ENCODE data around the gene COLGALT1. TPM values are rescaled to one million over a fixed set of nuclear protein-coding genes. Genes with fewer than 3 reads are reported as not detected.

Gene COLGALT1
- total and polyA plus RNA-seq, 9 of the 15 experiments (the other 6 are each of a cell fraction or from before 2014, with no cell fraction given) = 4.9 to 119 (median 82.6) TPM

DNA sequence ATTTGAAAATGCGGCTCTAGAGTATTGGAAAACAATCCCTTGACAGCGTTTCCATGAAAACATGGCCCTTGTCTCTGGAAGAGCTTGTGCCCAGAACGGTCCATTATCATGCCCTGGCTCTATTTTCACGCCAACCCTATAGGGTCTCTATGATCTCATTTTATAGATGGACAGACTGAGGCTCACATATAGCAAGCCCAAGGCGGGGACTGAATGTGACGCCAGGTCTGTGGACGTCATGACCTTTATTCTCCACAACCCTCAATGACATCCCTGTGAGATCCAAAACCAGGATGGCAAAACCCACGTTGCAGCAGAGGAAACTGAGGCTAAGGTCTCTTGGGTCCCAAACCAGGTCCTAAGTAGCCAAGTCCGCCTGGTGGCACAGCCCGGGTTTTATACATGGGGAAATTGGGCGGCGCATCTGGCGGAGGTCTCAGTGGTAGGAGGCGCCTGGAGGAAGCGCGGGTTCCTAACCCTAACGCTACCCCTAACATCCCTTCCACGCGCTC lies 425 bp upstream of the COLGALT1 start:
- no peaks in the 10 kb centered on the region for H4K20me1 ChIP-seq (replicated peaks; ENCODE audit: control insufficient read depth, insufficient read depth, low read length)
- peak overlapping the region; percentile 74 for H3K4me3 ChIP-seq
- CTCF ChIA-PET (ENCODE audit: low intra/inter-chr PET ratio) = interaction anchor here (0.7 kb wide), 1 partner anchor 15 kb away, joined by 3 read pairs; no protein-coding TSS in a partner anchor
- no TSS peak for BruUV-seq (replicated peaks)
- H3K9me1 ChIP-seq (ENCODE audit: control insufficient read depth, insufficient read depth, low read length) = no peaks in the 10 kb centered on the region
- in situ Hi-C loops (cut with MboI) = no loop called here
- peaks cover 26% of the 10 kb centered on the region for H3K36me3 ChIP-seq (ENCODE audit: control insufficient read depth, insufficient read depth, low read length)
- H2AFZ ChIP-seq (ENCODE audit: low read depth, low read length) = peak overlapping the region; percentile 94
- peaks cover 10 to 38% of the 10 kb centered on the region in 2 experiments; a peak in 4 of 5 replicates for H3K4me1 ChIP-seq (replicated peaks in 1 of 2; ENCODE audit: control insufficient read depth in 2 of 2, insufficient read depth in 2 of 2, low read length in 2 of 2)
- peak overlapping the region; percentile 85 to 86 for H3K9ac ChIP-seq (ENCODE audit: insufficient read depth in 1 of 2, low read depth in 2 of 2, low read length in 2 of 2)
- intact Hi-C loops (cut with micrococcal nuclease) = no loop called here
- H3K27ac ChIP-seq (ENCODE audit: extremely low read depth, low read depth, low read length) = peak overlapping the region; percentile 92
- peaks cover 33% of the 10 kb centered on the region for H3K79me2 ChIP-seq (ENCODE audit: control insufficient read depth, insufficient read depth, low read length)
- FAIRE-seq = no peak
- ATAC-seq = peak; percentile 20; the same call in 2 of the 3 replicates
- H3K27me3 ChIP-seq (ENCODE audit: control insufficient read depth in 2 of 2, insufficient read depth in 2 of 2, low read length in 2 of 2) = no peaks in the 10 kb centered on the region
- POLR2A ChIA-PET = interaction anchor here (0.6 kb wide), 1 partner anchor 736 kb away, joined by 3 read pairs; no protein-coding TSS in a partner anchor
- 9% methylated on average over 19 of the region's 19 CpGs for WGBS (ENCODE audit: insufficient coverage, low coverage, missing lambda C conversion rate)
- peak overlapping the region; percentile 88 for H3K4me2 ChIP-seq (ENCODE audit: insufficient read depth, low read length)
- DNase-seq (ENCODE audit: extremely low read depth in 1 of 4, low spot score in 3 of 4) = no peak
- no peaks in the 10 kb centered on the region for H3K9me3 ChIP-seq (replicated peaks; ENCODE audit: control insufficient read depth, insufficient read depth, low read depth, low read length)
- TF ChIP-seq, protein P1, sequence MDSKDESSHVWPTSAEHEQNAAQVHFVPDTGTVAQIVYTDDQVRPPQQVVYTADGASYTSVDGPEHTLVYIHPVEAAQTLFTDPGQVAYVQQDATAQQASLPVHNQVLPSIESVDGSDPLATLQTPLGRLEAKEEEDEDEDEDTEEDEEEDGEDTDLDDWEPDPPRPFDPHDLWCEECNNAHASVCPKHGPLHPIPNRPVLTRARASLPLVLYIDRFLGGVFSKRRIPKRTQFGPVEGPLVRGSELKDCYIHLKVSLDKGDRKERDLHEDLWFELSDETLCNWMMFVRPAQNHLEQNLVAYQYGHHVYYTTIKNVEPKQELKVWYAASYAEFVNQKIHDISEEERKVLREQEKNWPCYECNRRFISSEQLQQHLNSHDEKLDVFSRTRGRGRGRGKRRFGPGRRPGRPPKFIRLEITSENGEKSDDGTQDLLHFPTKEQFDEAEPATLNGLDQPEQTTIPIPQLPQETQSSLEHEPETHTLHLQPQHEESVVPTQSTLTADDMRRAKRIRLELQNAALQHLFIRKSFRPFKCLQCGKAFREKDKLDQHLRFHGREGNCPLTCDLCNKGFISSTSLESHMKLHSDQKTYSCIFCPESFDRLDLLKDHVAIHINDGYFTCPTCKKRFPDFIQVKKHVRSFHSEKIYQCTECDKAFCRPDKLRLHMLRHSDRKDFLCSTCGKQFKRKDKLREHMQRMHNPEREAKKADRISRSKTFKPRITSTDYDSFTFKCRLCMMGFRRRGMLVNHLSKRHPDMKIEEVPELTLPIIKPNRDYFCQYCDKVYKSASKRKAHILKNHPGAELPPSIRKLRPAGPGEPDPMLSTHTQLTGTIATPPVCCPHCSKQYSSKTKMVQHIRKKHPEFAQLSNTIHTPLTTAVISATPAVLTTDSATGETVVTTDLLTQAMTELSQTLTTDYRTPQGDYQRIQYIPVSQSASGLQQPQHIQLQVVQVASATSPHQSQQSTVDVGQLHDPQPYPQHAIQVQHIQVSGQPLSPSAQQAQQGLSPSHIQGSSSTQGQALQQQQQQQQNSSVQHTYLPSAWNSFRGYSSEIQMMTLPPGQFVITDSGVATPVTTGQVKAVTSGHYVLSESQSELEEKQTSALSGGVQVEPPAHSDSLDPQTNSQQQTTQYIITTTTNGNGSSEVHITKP (IDR thresholded peaks at IDR 0.05; ENCODE audit: partially characterized antibody) = peak; percentile 33
- no peak for TF ChIP-seq ATF1 (CRISPR knock-in tag; IDR thresholded peaks at IDR 0.05)
- peak; percentile 96 for TF ChIP-seq ATF1 (tag; IDR thresholded peaks at IDR 0.05)
- TF ChIP-seq ETS2 (tag; IDR thresholded peaks at IDR 0.05; ENCODE audit: borderline replicate concordance, poor library complexity, severe bottlenecking) = no peak
- TF ChIP-seq, protein P2, sequence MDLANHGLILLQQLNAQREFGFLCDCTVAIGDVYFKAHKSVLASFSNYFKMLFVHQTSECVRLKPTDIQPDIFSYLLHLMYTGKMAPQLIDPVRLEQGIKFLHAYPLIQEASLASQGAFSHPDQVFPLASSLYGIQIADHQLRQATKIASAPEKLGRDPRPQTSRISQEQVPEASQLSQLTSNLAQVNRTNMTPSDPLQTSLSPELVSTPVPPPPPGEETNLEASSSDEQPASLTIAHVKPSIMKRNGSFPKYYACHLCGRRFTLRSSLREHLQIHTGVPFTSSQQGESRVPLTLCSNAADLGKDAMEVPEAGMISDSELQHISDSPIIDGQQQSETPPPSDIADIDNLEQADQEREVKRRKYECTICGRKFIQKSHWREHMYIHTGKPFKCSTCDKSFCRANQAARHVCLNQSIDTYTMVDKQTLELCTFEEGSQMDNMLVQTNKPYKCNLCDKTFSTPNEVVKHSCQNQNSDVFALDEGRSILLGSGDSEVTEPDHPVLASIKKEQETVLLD (IDR thresholded peaks at IDR 0.05) = peak; percentile 34; the same call in 1 of the 2 replicates
- TF ChIP-seq, protein P3, sequence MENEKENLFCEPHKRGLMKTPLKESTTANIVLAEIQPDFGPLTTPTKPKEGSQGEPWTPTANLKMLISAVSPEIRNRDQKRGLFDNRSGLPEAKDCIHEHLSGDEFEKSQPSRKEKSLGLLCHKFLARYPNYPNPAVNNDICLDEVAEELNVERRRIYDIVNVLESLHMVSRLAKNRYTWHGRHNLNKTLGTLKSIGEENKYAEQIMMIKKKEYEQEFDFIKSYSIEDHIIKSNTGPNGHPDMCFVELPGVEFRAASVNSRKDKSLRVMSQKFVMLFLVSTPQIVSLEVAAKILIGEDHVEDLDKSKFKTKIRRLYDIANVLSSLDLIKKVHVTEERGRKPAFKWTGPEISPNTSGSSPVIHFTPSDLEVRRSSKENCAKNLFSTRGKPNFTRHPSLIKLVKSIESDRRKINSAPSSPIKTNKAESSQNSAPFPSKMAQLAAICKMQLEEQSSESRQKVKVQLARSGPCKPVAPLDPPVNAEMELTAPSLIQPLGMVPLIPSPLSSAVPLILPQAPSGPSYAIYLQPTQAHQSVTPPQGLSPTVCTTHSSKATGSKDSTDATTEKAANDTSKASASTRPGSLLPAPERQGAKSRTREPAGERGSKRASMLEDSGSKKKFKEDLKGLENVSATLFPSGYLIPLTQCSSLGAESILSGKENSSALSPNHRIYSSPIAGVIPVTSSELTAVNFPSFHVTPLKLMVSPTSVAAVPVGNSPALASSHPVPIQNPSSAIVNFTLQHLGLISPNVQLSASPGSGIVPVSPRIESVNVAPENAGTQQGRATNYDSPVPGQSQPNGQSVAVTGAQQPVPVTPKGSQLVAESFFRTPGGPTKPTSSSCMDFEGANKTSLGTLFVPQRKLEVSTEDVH (IDR thresholded peaks at IDR 0.05; ENCODE audit: low read depth, partially characterized antibody) = peak; percentile 51
- TF ChIP-seq, protein P4, sequence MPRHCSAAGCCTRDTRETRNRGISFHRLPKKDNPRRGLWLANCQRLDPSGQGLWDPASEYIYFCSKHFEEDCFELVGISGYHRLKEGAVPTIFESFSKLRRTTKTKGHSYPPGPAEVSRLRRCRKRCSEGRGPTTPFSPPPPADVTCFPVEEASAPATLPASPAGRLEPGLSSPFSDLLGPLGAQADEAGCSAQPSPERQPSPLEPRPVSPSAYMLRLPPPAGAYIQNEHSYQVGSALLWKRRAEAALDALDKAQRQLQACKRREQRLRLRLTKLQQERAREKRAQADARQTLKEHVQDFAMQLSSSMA (CRISPR knock-in tag; IDR thresholded peaks at IDR 0.05) = no peak
- TF ChIP-seq, protein P5, sequence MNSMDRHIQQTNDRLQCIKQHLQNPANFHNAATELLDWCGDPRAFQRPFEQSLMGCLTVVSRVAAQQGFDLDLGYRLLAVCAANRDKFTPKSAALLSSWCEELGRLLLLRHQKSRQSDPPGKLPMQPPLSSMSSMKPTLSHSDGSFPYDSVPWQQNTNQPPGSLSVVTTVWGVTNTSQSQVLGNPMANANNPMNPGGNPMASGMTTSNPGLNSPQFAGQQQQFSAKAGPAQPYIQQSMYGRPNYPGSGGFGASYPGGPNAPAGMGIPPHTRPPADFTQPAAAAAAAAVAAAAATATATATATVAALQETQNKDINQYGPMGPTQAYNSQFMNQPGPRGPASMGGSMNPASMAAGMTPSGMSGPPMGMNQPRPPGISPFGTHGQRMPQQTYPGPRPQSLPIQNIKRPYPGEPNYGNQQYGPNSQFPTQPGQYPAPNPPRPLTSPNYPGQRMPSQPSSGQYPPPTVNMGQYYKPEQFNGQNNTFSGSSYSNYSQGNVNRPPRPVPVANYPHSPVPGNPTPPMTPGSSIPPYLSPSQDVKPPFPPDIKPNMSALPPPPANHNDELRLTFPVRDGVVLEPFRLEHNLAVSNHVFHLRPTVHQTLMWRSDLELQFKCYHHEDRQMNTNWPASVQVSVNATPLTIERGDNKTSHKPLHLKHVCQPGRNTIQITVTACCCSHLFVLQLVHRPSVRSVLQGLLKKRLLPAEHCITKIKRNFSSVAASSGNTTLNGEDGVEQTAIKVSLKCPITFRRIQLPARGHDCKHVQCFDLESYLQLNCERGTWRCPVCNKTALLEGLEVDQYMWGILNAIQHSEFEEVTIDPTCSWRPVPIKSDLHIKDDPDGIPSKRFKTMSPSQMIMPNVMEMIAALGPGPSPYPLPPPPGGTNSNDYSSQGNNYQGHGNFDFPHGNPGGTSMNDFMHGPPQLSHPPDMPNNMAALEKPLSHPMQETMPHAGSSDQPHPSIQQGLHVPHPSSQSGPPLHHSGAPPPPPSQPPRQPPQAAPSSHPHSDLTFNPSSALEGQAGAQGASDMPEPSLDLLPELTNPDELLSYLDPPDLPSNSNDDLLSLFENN (IDR thresholded peaks at IDR 0.05; ENCODE audit: low read depth in 2 of 2, low read length in 2 of 2) = 0 out of 4 replicates have a peak, but pooled peaks of 1 of the 2 experiments have one; percentile 17

All from K562 (cell line).